GM21717 (cell line): ENCODE results near the gene SSU72.

Experiments used
- ATAC-seq: cut with Tn5 transposase; IDR thresholded peaks from one replicate; pipeline ENCODE4 v1.9.1; 2021; ENCODE audit warnings: mild to moderate bottlenecking, moderate library complexity; ENCODE audit not compliant: unreplicated experiment

The SSU72 gene

GRCh38 chr1:1612104-1612400 is 37.4 kb upstream of the SSU72 start:
- ATAC-seq, result no peak

GRCh38 chr1:1610796-1611195 is 36.1 kb upstream of the SSU72 start:
- ATAC-seq, result no peak

GRCh38 chr1:1609822-1610485 is 35.3 kb upstream of the SSU72 start:
- no peak for ATAC-seq

GRCh38 chr1:1606232-1606631 is 31.6 kb upstream of the SSU72 start:
- no peak for ATAC-seq

GRCh38 chr1:1605724-1606123 is 31.1 kb upstream of the SSU72 start:
- ATAC-seq, result no peak

GRCh38 chr1:1605034-1605591 is 30.4 kb upstream of the SSU72 start:
- ATAC-seq, result no peak

GRCh38 chr1:1604374-1605033 is 29.8 kb upstream of the SSU72 start:
- no peak for ATAC-seq

GRCh38 chr1:1603671-1604373 is 29.2 kb upstream of the SSU72 start:
- no peak for ATAC-seq

GRCh38 chr1:1602968-1603506 is 28.4 kb upstream of the SSU72 start:
- ATAC-seq, result no peak

GRCh38 chr1:1602304-1602967 is 27.8 kb upstream of the SSU72 start:
- no peak for ATAC-seq

GRCh38 chr1:1601564-1602303 is 27.1 kb upstream of the SSU72 start:
- no peak for ATAC-seq

- ATAC-seq, result no peak
Observed at GRCh38 chr1:1600861-1601563, 26.3 kb upstream of the SSU72 start.

- ATAC-seq, result no peak
Observed at GRCh38 chr1:1599935-1600860, 25.5 kb upstream of the SSU72 start, which contains the start of gene FNDC10. Gene FNDC10, minus strand, starts transcription at chr1:1600135. Its CDS starts 120 bp downstream, at chr1:1600015.

GRCh38 chr1:1599030-1599934 is 24.6 kb upstream of the SSU72 start:
- ATAC-seq, result no peak

- no peak for ATAC-seq
Observed at GRCh38 chr1:1598720-1599029, 24.0 kb upstream of the SSU72 start.

GRCh38 chr1:1598051-1598719 is 23.5 kb upstream of the SSU72 start:
- no peak for ATAC-seq

- no peak for ATAC-seq
Observed at GRCh38 chr1:1597275-1597930, 22.7 kb upstream of the SSU72 start.
